Gastroesophageal sphincter (tissue), 3 donors: ENCODE results near the gene MOG.

Experiments used
- CTCF ChIP-seq, 4 experiments: fragments of 200-600 bp in 2 of 4; fragments of 450-650 bp in 2 of 4; sonication (generic) in 1 of 4; IDR thresholded peaks; one replicate each; pipeline ENCODE4 v1.5.1; 2017 to 2019; ENCODE audit warnings: antibody characterized with exemption in 4 of 4, mild to moderate bottlenecking in 2 of 4, moderate library complexity in 2 of 4
- EP300 ChIP-seq: sonication (generic); formaldehyde crosslinking; IDR thresholded peaks from one replicate; pipeline ENCODE4 v1.6.1; 2017; ENCODE audit warnings: antibody characterized with exemption, mild to moderate bottlenecking
- POLR2A ChIP-seq, 2 donors: fragments of 450-650 bp; IDR thresholded peaks; one replicate each; pipeline ENCODE4 v1.6.1; 2017; ENCODE audit warnings: antibody characterized with exemption in 2 of 2, mild to moderate bottlenecking in 2 of 2, moderate library complexity in 1 of 2
- POLR2AphosphoS5 ChIP-seq: sonication (generic); formaldehyde crosslinking; IDR thresholded peaks from one replicate; pipeline ENCODE4 v1.6.1; 2017; ENCODE audit warnings: antibody characterized with exemption

GRCh38 chr6:29696147-29697125 is 39.5 kb downstream of the MOG start:
- TF ChIP-seq CTCF (IDR thresholded peaks at IDR 0.05) (peak; percentile 8 to 39 (median 16)), POLR2A (IDR thresholded peaks at IDR 0.05) (no peak), POLR2AphosphoS5 (no peak), EP300 (no peak)
